NT2/D1 (cell line): ENCODE data around the gene GAL3ST3.

Experiments used
- SUZ12 ChIP-seq: IDR thresholded peaks from 2 replicates; pipeline ENCODE4 v1.6.1; 2011; ENCODE audit not compliant: insufficient read length, insufficient read depth; ENCODE audit errors: extremely low read depth
- YY1 ChIP-seq: IDR thresholded peaks from 2 replicates; pipeline ENCODE4 v1.6.1; 2011; ENCODE audit not compliant: insufficient read length, insufficient read depth

- TF ChIP-seq YY1 = no peak
- no peak for TF ChIP-seq SUZ12
These were observed 40.9 kb downstream of the GAL3ST3 start for GRCh38 chr11:66008095-66008467.
